ENCODE measurements around the gene FAM131C.

Gene FAM131C

GRCh38 chr1:16011936-16012589, 61.4 kb downstream of the FAM131C start:
- no peak for TF ChIP-seq CTCF (IDR thresholded peaks at IDR 0.05)

GRCh38 chr1:16010837-16011236, 62.6 kb downstream of the FAM131C start:
- TF ChIP-seq CTCF (IDR thresholded peaks at IDR 0.05), result no peak

- TF ChIP-seq CTCF (IDR thresholded peaks at IDR 0.05), result no peak
These were observed 63.8 kb downstream of the FAM131C start for GRCh38 chr1:16009678-16010077.

- peak; percentile 75 for TF ChIP-seq CTCF (IDR thresholded peaks at IDR 0.05)
These were observed 64.4 kb downstream of the FAM131C start for GRCh38 chr1:16009030-16009460.

Measured in LNCAP (cell line).